MM.1S (cell line): ENCODE measurements around the gene RIC1.

ENCODE experiments used
- DNase-seq: peaks from one replicate; pipeline ENCODE4 v3.0.0-alpha.2; 2015
- H2AFZ ChIP-seq: fragments of 300-600 bp; sonication (generic); 2 replicates; pipeline ENCODE4 v1.6.0; 2016; ENCODE audit warnings: antibody characterized with exemption, low read length
- H3F3A ChIP-seq: fragments of 300-600 bp; sonication (generic); 2 replicates; pipeline ENCODE4 v1.6.1; 2016; ENCODE audit warnings: mild to moderate bottlenecking, antibody characterized with exemption, low read length, moderate library complexity, mixed read lengths; ENCODE audit not compliant: insufficient read depth
- H3K27ac ChIP-seq: fragments of 300-600 bp; sonication (generic); 2 replicates; pipeline ENCODE4 v1.5.1; 2016; ENCODE audit warnings: mild to moderate bottlenecking, low read length
- H3K27me3 ChIP-seq: fragments of 300-600 bp; sonication (generic); replicated peaks from 2 replicates; pipeline ENCODE4 v1.6.0; 2016; ENCODE audit warnings: low read length; ENCODE audit not compliant: insufficient read depth
- H3K36me3 ChIP-seq: fragments of 300-600 bp; sonication (generic); replicated peaks from 2 replicates; pipeline ENCODE4 v1.6.1; 2016; ENCODE audit warnings: mild to moderate bottlenecking, low read length, mixed read lengths; ENCODE audit not compliant: insufficient read depth
- H3K4me1 ChIP-seq: fragments of 300-600 bp; sonication (generic); 2 replicates; pipeline ENCODE4 v1.6.1; 2016; ENCODE audit warnings: low read length, mixed read lengths
- H3K4me2 ChIP-seq: fragments of 300-600 bp; sonication (generic); 2 replicates; pipeline ENCODE4 v1.6.0; 2016; ENCODE audit warnings: low read depth, low read length
- H3K4me3 ChIP-seq: fragments of 300-600 bp; sonication (generic); 2 replicates; pipeline ENCODE4 v1.5.1; 2016; ENCODE audit warnings: low read length, mixed read lengths
- H3K79me2 ChIP-seq: fragments of 300-600 bp; sonication (generic); 2 replicates; pipeline ENCODE4 v1.6.1; 2016; ENCODE audit warnings: mixed run types, low read length, mixed read lengths
- H3K9ac ChIP-seq: fragments of 300-600 bp; sonication (generic); 2 replicates; pipeline ENCODE4 v1.6.1; 2016; ENCODE audit warnings: low read length, mixed read lengths
- H3K9me2 ChIP-seq: fragments of 300-600 bp; sonication (generic); replicated peaks from 2 replicates; pipeline ENCODE4 v1.6.1; 2016; ENCODE audit warnings: mild to moderate bottlenecking, low read length, mixed read lengths; ENCODE audit not compliant: insufficient read depth
- H3K9me3 ChIP-seq: fragments of 300-600 bp; sonication (generic); replicated peaks from 2 replicates; pipeline ENCODE4 v1.6.1; 2016; ENCODE audit warnings: mild to moderate bottlenecking, low read length, mixed read lengths; ENCODE audit not compliant: insufficient read depth
- H4K20me1 ChIP-seq: fragments of 300-600 bp; sonication (generic); 2 replicates; pipeline ENCODE4 v1.6.1; 2016; ENCODE audit warnings: mild to moderate bottlenecking, low read length, moderate library complexity, mixed read lengths; ENCODE audit not compliant: insufficient read depth
- CTCF ChIP-seq: fragments of 300-600 bp; sonication (generic); IDR thresholded peaks from 2 replicates; pipeline ENCODE4 v1.5.1; 2016; ENCODE audit warnings: antibody characterized with exemption, low read length, mixed read lengths
- EZH2 ChIP-seq: fragments of 300-600 bp; sonication (generic); optimal IDR thresholded peaks from 2 replicates; pipeline ENCODE3; 2017; ENCODE audit warnings: low read depth, mild to moderate bottlenecking, antibody characterized with exemption, low read length, mixed read lengths
- EZH2phosphoT487 ChIP-seq: fragments of 300-600 bp; sonication (generic); IDR thresholded peaks from 2 replicates; pipeline ENCODE4 v1.6.1; 2018; ENCODE audit warnings: antibody characterized with exemption, low read length

The RIC1 gene

GRCh38 chr9:5735072-5735471, 106.2 kb downstream of the RIC1 start:
- no peak overlapping the region for H3K27ac ChIP-seq

DNA sequence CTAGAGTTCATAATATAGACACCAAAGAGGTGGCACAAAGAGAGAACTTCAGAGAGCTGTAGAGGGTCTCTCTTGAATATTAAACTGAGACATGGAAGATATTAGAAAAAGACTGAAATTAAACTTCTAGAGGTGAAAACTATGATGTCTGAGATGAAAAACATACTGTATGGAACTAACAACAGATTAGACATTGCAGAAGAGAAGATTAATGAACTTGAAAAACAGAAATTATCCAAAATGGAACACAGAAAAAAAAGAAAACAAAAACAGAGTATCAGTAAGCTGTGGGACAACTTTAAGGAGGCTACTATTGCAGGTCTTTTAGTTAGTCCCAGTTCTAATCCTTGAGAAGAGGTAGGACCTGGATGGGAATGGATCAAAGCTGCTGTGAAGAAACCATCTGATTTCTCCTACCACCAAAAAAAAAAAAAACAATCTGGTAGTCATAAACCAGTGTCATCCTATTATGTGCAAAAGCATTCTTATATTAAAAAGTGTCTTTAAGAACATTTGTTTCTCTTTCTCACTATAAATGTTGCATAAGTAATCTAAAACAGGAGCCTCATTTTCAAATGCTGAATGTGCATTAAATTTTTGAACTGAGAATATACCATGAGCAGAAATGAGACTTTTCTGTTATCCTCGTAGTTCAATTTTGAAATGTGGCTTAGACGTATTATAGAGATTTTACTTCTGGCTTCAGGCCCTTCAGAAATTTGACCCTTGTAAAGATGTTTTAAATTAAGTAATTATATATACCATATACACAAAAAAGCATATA, 107.8 kb downstream of the RIC1 start:
- no peak overlapping the region for H3K9ac ChIP-seq
- H3K27ac ChIP-seq = no peak overlapping the region
- no peaks in the 10 kb centered on the region for H3K79me2 ChIP-seq
- TF ChIP-seq EZH2 (no peak), EZH2phosphoT487 (no peak), CTCF (no peak)
- H3K4me1 ChIP-seq = no peaks in the 10 kb centered on the region
- H3K4me3 ChIP-seq = no peak overlapping the region
- no peaks in the 10 kb centered on the region for H3K27me3 ChIP-seq
- peaks cover 3% of the 10 kb centered on the region; the same call in 1 of the 2 replicates for H3K36me3 ChIP-seq
- no peak overlapping the region for H2AFZ ChIP-seq
- H3K9me2 ChIP-seq = no peaks in the 10 kb centered on the region
- H3K9me3 ChIP-seq = no peaks in the 10 kb centered on the region
- no peaks in the 10 kb centered on the region for H3F3A ChIP-seq
- H3K4me2 ChIP-seq = no peak overlapping the region
- H4K20me1 ChIP-seq = no peaks in the 10 kb centered on the region
- DNase-seq = no peak

More at GRCh38 chr9:5735072-5735471, 106.2 kb downstream of the RIC1 start:
- no peak overlapping the region for H3K4me3 ChIP-seq
- no peaks in the 10 kb centered on the region for H3K27me3 ChIP-seq
- no peaks in the 10 kb centered on the region for H3F3A ChIP-seq
- no peaks in the 10 kb centered on the region for H3K9me3 ChIP-seq
- no peak for DNase-seq
- TF ChIP-seq CTCF (no peak), EZH2 (no peak), EZH2phosphoT487 (no peak)
- H3K4me1 ChIP-seq = no peaks in the 10 kb centered on the region
- no peaks in the 10 kb centered on the region for H3K79me2 ChIP-seq
- peaks cover 6% of the 10 kb centered on the region; the same call in 1 of the 2 replicates for H3K36me3 ChIP-seq
- H3K9ac ChIP-seq = no peak overlapping the region
- H3K4me2 ChIP-seq = no peak overlapping the region
- no peaks in the 10 kb centered on the region for H3K9me2 ChIP-seq
- no peak overlapping the region for H2AFZ ChIP-seq
- no peaks in the 10 kb centered on the region for H4K20me1 ChIP-seq

DNA sequence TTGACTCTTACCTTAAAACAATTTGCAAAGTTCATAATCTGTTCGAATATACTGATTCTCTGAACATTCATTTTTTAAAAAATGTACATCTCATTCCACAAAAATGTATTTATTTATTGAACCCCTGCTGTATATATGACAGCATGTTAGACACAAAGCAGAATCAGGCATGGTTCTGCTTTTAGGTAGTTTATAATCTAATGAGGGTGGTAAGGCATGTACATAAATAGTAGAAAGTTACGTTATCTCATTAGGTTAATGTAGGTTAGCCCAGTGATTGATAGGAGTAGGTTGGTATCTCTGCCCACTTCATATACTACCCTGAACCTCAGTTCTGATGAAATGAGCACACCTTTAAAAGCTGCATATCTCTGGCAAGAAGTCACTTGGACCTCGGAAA, 114.2 kb downstream of the RIC1 start:
- H3K4me1 ChIP-seq = no peaks in the 10 kb centered on the region
- H3K4me3 ChIP-seq = no peak overlapping the region
- no peaks in the 10 kb centered on the region; the same call in 1 of the 2 replicates for H3K36me3 ChIP-seq

More for the DNA sequence above, 114.2 kb downstream of the RIC1 start:
- H3K27me3 ChIP-seq = no peaks in the 10 kb centered on the region
- H2AFZ ChIP-seq = no peak overlapping the region
- no peak overlapping the region for H3K27ac ChIP-seq
- H3K9ac ChIP-seq = no peak overlapping the region
- H3F3A ChIP-seq = 0 out of 2 replicates have a peak, but pooled peaks cover 3% of the 10 kb centered on the region
- H3K9me3 ChIP-seq = no peaks in the 10 kb centered on the region
- no peaks in the 10 kb centered on the region for H3K9me2 ChIP-seq
- DNase-seq = no peak
- no peak overlapping the region for H3K4me2 ChIP-seq
- no peak for TF ChIP-seq CTCF
- H3K79me2 ChIP-seq = no peaks in the 10 kb centered on the region
- no peaks in the 10 kb centered on the region for H4K20me1 ChIP-seq
